KMS-11 (cell line): ENCODE data around the gene DGCR2.

Source experiments
- H2AFZ ChIP-seq: fragments of 200-600 bp; sonication (generic); 2 replicates; pipeline ENCODE4 v1.6.1; 2016; ENCODE audit warnings: antibody characterized with exemption, mixed run types, low read depth
- H3K27ac ChIP-seq: fragments of 200-600 bp; sonication (generic); 2 replicates; pipeline ENCODE4 v1.6.1; 2016; ENCODE audit warnings: mild to moderate bottlenecking, mixed run types
- H3K27me3 ChIP-seq: fragments of 200-600 bp; sonication (generic); 2 replicates; pipeline ENCODE4 v1.6.1; 2017; ENCODE audit warnings: mild to moderate bottlenecking, low read depth, mixed run types, moderate library complexity; ENCODE audit not compliant: insufficient read depth
- H3K36me3 ChIP-seq: fragments of 200-600 bp; sonication (generic); 2 replicates; pipeline ENCODE4 v1.6.1; 2017; ENCODE audit warnings: mild to moderate bottlenecking, mixed run types; ENCODE audit not compliant: insufficient read depth
- H3K4me1 ChIP-seq: fragments of 200-600 bp; sonication (generic); 2 replicates; pipeline ENCODE4 v1.6.1; 2016; ENCODE audit warnings: mild to moderate bottlenecking, low read depth, mixed run types; ENCODE audit not compliant: poor library complexity, severe bottlenecking
- H3K4me2 ChIP-seq: fragments of 200-600 bp; sonication (generic); 2 replicates; pipeline ENCODE4 v1.7.0; 2016; ENCODE audit warnings: mild to moderate bottlenecking, mixed run types
- H3K4me3 ChIP-seq: fragments of 200-600 bp; sonication (generic); IDR thresholded peaks from 2 replicates; pipeline ENCODE4 v1.6.1; 2017; ENCODE audit warnings: low read depth, low read length, mixed read lengths; ENCODE audit not compliant: insufficient read depth
- H3K79me2 ChIP-seq: fragments of 200-600 bp; sonication (generic); 2 replicates; pipeline ENCODE4 v1.6.1; 2016; ENCODE audit warnings: low read depth, mixed run types; ENCODE audit not compliant: insufficient read depth
- H3K9ac ChIP-seq: fragments of 200-600 bp; sonication (generic); 2 replicates; pipeline ENCODE4 v1.6.1; 2016; ENCODE audit warnings: mild to moderate bottlenecking, mixed run types
- H4K20me1 ChIP-seq: fragments of 200-600 bp; sonication (generic); 2 replicates; pipeline ENCODE4 v1.6.1; 2016; ENCODE audit warnings: mild to moderate bottlenecking, mixed run types; ENCODE audit not compliant: insufficient read depth
- TF ChIP-seq, protein P1 (sequence below): fragments of 200-600 bp; sonication (generic); conservative IDR thresholded peaks from 2 replicates; pipeline ENCODE4 v1.6.1; 2017; ENCODE audit warnings: low read depth, mild to moderate bottlenecking, antibody characterized with exemption, low read length, moderate library complexity, mixed read lengths

The DGCR2 gene

DNA sequence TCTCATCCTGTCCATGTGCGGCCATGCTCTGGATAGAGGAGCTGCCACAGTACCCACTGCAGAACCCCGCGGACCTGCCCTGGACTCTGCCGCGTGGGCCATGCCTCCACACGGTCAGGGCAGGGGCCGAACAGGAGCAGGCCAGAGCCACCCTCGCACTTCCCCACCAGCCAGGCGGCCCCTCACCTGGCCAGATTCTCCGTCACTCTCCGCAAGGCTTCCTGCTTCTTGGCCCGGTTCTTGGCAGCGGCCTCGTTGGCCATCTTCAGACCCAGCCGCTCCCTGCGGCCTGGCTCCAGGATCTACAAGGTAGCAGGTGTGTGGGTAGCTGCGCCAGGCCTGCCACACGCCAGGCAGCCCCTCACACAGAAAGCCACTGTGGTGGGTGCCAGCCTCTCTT is 12.7 kb upstream of the DGCR2 start:
- no peaks in the 10 kb centered on the region; the same call in 1 of the 2 replicates for H3K36me3 ChIP-seq

DNA sequence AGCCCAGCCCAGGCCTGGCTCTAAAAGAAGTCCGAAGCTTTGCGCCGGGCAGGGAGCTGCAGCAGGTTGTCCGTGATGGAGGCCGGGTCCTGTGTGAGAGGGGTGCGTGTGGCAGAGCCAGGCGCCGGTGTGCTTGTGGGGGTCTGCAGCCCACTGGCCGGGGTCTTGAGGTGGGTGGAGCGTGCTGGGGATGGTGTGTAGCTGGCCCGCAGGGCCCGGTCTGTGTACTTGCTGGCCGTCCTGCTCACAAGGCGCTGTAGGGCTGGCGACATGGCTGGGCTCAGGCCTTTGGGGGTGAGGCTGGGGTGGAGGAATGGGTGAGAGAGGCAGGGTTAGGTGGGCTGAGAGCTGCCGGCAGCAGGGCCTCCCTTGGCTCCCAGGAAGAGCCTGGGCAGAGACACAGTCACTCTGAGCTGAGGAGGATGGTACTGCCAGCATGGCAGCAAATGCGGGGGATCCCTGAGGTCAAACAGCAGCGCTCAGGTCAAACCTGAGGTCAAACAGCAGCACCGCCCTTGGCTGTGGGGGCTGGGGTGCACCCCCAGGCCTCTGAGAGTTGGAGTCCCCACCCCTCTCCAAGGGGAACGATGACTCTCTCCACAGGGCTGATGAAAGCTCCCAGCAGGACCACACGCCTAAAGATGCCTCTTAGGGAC is 12.1 kb upstream of the DGCR2 start:
- TF ChIP-seq, protein P1, sequence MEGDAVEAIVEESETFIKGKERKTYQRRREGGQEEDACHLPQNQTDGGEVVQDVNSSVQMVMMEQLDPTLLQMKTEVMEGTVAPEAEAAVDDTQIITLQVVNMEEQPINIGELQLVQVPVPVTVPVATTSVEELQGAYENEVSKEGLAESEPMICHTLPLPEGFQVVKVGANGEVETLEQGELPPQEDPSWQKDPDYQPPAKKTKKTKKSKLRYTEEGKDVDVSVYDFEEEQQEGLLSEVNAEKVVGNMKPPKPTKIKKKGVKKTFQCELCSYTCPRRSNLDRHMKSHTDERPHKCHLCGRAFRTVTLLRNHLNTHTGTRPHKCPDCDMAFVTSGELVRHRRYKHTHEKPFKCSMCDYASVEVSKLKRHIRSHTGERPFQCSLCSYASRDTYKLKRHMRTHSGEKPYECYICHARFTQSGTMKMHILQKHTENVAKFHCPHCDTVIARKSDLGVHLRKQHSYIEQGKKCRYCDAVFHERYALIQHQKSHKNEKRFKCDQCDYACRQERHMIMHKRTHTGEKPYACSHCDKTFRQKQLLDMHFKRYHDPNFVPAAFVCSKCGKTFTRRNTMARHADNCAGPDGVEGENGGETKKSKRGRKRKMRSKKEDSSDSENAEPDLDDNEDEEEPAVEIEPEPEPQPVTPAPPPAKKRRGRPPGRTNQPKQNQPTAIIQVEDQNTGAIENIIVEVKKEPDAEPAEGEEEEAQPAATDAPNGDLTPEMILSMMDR = no peak

More for the DNA sequence above, 12.7 kb upstream of the DGCR2 start:
- H3K79me2 ChIP-seq = no peaks in the 10 kb centered on the region
- H3K9ac ChIP-seq = no peak overlapping the region
- H2AFZ ChIP-seq = no peak overlapping the region
- no peaks in the 10 kb centered on the region for H3K27me3 ChIP-seq
- H3K4me3 ChIP-seq = no peak overlapping the region
- H3K4me2 ChIP-seq = no peak overlapping the region
- H3K27ac ChIP-seq = no peak overlapping the region
- TF ChIP-seq, protein P1 = no peak
- H3K4me1 ChIP-seq = no peaks in the 10 kb centered on the region
- H4K20me1 ChIP-seq = no peaks in the 10 kb centered on the region

GRCh38 chr22:19133561-19133960 is 11.3 kb upstream of the DGCR2 start:
- Histone ChIP-seq H3K4me1 (no peaks in the 10 kb centered on the region), H3K79me2 (no peaks in the 10 kb centered on the region), H3K27me3 (no peaks in the 10 kb centered on the region), H3K4me2 (no peak overlapping the region), H2AFZ (no peak overlapping the region), H3K27ac (no peak overlapping the region), H4K20me1 (no peaks in the 10 kb centered on the region), H3K9ac (no peak overlapping the region), H3K36me3 (no peaks in the 10 kb centered on the region), H3K4me3 (no peak overlapping the region)
- TF ChIP-seq, protein P1 = no peak

More for the DNA sequence above, 12.1 kb upstream of the DGCR2 start:
- H3K9ac ChIP-seq = no peak overlapping the region
- no peak overlapping the region for H3K27ac ChIP-seq
- H3K27me3 ChIP-seq = no peaks in the 10 kb centered on the region
- H3K79me2 ChIP-seq = no peaks in the 10 kb centered on the region
- H3K4me3 ChIP-seq = no peak overlapping the region
- H2AFZ ChIP-seq = no peak overlapping the region
- H4K20me1 ChIP-seq = no peaks in the 10 kb centered on the region
- no peaks in the 10 kb centered on the region for H3K4me1 ChIP-seq
- no peak overlapping the region for H3K4me2 ChIP-seq
- no peaks in the 10 kb centered on the region; the same call in 1 of the 2 replicates for H3K36me3 ChIP-seq

- H3K9ac ChIP-seq = no peak overlapping the region
- TF ChIP-seq, protein P1 = no peak
- no peak overlapping the region for H2AFZ ChIP-seq
- no peaks in the 10 kb centered on the region for H4K20me1 ChIP-seq
- no peaks in the 10 kb centered on the region for H3K27me3 ChIP-seq
- H3K27ac ChIP-seq = no peak overlapping the region
- H3K79me2 ChIP-seq = no peaks in the 10 kb centered on the region
- no peaks in the 10 kb centered on the region for H3K4me1 ChIP-seq
- H3K4me2 ChIP-seq = no peak overlapping the region
- H3K36me3 ChIP-seq = no peaks in the 10 kb centered on the region
- H3K4me3 ChIP-seq = no peak overlapping the region
Measured at GRCh38 chr22:19132693-19133400, 10.6 kb upstream of the DGCR2 start.
